ENCODE results near the gene SHB. TPM values are rescaled to one million over a fixed set of nuclear protein-coding genes. Genes with fewer than 3 reads are reported as not detected.
"Not testable (repeated sequence)": the region's sequence is repeated elsewhere in the genome, so short reads cannot be mapped to it uniquely, and the experiment has no call there.

Gene SHB
- total RNA-seq, 2 experiments from 2014 or later: 1.2 TPM

DNA sequence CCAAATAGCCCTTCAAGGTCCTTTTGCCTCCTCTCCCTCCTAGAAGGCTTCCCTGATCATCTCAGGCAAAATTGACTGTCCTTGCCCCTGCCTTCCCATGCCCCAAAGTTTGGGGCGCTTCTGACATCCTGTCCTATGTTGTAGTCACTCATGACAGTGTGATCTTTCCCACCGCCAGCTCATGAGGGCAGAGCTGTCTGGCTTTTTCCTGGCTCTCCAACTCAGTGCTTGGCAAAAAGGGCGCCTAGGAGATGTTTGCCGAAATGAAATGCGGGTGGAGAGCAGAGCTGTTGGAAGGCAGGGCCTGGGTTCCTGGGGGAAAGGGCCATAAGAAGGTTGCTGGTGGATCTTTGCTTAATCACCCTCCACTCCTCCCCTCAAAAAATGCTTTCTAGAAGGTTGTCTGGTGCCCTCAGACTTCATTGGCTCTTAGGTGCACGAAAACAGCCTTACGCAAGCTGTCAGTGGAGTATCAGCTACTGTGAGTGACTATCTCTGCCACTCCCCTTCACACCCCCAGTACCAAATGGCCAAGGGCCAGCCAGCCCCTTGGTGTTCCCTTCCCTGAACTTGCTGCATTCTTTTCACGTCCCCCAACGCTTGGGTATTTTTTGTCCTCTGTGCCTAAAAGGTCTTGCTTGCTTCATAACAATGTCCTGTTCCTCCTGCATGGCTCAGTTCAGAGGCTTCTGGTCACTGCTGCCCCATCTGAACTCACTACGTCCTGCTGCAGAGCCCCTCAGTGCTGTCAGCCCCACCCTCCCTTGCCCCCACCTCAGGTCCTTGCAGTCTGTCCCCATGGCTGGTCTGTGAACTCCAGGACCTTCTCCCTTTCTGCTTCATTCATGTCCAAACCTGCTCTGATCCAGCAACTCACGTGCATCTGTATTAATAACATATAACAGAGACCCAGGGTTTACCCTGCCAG, 162.5 kb downstream of the SHB start:
- no peaks in the 10 kb centered on the region for H3K36me3 Mint-ChIP-seq (ENCODE audit: low read depth)
- no peak overlapping the region for H3K27ac Mint-ChIP-seq
- intact Hi-C loops (cut with micrococcal nuclease): no loop called here
- no peak overlapping the region for H3K4me3 Mint-ChIP-seq
- CTCF ChIA-PET: no interaction called here
- H3K4me1 Mint-ChIP-seq (ENCODE audit: low read depth): peaks cover 16% of the 10 kb centered on the region
- H3K9me3 Mint-ChIP-seq: no peaks in the 10 kb centered on the region
- H3K27me3 Mint-ChIP-seq (ENCODE audit: low read depth): no peaks in the 10 kb centered on the region
- DNase-seq: no peak

DNA sequence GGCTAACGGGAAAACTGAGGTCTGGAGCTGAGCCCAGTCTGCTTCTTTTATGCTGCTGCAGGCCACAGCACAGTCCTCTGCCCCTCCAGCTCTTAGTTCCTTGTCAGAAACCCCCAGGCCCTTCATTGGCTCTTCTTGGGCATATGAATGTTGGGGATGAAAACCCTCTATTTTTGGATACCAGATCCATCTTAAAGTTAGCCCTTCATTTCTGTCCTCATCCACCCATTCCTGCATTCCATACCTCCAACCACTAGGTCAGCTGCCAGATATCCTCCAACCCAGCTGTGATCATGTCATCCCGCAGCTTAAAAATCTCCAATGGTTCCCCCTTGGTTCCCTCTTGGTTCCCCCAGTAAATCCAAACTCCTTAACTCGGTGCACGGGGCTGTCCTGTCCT, 163.3 kb downstream of the SHB start:
- Mint-ChIP-seq H3K9me3 (no peaks in the 10 kb centered on the region), H3K27me3 (ENCODE audit: low read depth) (no peaks in the 10 kb centered on the region), H3K27ac (no peak overlapping the region), H3K4me3 (peak overlapping the region; percentile 4), H3K36me3 (ENCODE audit: low read depth) (peaks cover under 1% of the 10 kb centered on the region), H3K4me1 (ENCODE audit: low read depth) (peaks cover 16% of the 10 kb centered on the region)
- CTCF ChIA-PET: no interaction called here
- DNase-seq: no peak
- intact Hi-C loops (cut with micrococcal nuclease): no loop called here

DNA sequence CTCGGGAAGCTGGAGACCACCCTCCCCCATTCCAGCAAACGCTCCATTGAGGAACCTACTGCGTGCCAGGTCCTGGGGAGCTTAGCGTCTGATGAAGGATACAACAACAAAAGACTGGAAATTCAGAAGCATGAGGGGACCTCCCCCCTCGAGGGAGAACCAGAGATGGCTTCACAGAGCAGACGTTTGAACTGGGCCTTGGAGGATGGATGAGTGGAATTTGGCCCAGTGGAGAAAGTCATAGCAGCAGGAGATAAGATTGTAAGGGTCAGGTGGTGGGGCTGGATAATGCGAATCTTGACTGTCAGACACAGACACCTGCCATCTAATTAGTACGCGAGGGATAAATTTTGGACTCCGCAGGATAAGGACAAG, 163.9 kb downstream of the SHB start:
- CTCF ChIA-PET: interaction anchor here (0.6 kb wide), 1 partner anchor 9 kb away, joined by 3 read pairs; no protein-coding TSS in a partner anchor
- intact Hi-C loops (cut with micrococcal nuclease): no loop called here
- Mint-ChIP-seq H3K4me3 (peak overlapping the region; percentile 85), H3K27me3 (ENCODE audit: low read depth) (no peaks in the 10 kb centered on the region), H3K4me1 (ENCODE audit: low read depth) (peaks cover 16% of the 10 kb centered on the region), H3K27ac (no peak overlapping the region), H3K9me3 (no peaks in the 10 kb centered on the region), H3K36me3 (ENCODE audit: low read depth) (peaks cover 3% of the 10 kb centered on the region)
- no peak for DNase-seq

DNA sequence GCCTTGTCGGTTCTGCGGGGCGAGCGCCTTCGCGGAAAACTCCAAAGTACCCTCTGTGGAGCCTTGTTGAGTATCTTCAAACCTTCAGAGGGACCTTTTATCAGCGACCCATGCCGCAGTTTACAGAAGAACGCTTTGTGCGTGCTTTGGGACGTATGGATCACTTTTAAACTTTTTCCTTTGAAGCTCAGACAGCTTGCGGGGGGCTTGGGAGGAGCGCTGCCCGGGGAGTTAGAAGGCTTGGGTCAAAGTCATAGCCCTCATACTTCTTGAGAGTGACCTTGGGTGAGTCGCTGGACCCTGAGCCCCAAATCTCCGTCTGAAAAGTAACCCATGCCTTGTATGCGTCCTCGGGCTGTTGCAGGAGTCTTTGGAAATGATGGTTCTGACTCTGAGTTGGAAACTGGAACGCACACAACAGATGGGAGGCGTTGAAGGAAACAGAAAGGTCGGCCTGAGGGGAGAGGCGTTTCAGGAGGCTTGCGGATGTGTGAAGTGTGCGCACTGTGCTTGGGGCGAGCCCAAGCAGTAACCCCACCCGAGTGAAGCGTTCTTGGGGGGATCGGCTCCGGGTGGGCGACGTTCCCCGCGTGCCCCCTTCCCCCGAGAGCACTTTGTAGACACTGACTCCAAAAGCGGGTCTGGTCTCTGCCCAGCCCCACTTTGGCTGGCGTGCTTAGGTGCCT, 164.4 kb downstream of the SHB start:
- Mint-ChIP-seq H3K9me3 (no peaks in the 10 kb centered on the region), H3K27me3 (ENCODE audit: low read depth) (no peaks in the 10 kb centered on the region), H3K27ac (peak overlapping the region; percentile 87), H3K36me3 (ENCODE audit: low read depth) (peaks cover 3% of the 10 kb centered on the region), H3K4me1 (ENCODE audit: low read depth) (peaks cover 16% of the 10 kb centered on the region), H3K4me3 (peak overlapping the region; percentile 85)
- peak; percentile 18 for DNase-seq
- intact Hi-C loops (cut with micrococcal nuclease): loop anchor here (1.0 to 5.0 kb wide), 12 partner anchors 48 to 718 kb away; partner anchors contain the start of genes ALDH1B1, EXOSC3, POLR1E and TOMM5
- CTCF ChIA-PET: interaction anchor here (0.6 kb wide), 2 partner anchors 9 to 512 kb away, joined by 3 read pairs; no protein-coding TSS in a partner anchor

DNA sequence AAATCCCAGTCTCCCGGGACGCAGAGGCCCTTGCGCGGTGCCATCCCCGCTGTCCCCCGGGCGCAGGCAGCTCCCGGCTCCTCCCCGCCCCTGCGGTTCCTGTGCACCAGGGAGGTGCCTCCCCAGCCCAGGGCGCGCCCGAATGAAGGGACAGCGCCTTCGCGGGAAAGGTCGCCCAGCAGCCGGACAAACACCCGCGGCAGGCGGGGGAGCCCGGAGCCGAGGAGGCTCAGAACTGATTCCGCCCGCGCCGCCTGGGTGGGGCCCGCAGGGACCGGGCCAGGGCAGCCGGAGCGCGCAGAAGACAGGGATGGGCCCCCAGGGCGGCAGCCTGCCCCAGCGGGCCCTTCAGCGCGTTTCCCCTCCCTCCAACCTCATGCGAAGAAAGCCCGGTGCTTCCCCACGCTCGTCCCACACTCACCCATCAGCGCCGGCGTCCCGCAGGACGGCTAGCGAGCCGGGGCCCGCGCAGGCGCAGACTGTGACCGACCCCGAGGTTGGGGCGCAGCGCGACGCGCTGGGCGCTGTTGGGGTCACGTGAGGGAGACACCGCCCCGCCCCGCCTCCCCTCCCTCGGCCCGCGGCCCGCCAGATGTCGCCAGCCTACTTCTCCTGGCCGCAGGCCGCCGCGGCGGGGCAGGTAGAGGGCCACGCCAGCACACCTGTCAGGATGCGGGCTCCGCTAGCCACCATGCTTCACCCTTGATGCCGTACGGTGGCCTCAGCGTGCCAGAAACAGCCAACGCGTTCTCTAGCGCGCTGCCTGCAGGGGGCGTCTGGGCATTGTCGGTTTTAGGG, 165.2 kb downstream of the SHB start, which contains the start of gene SLC25A51:
SLC25A51 (minus strand) TSS at position 481 of the 798 bp plus-strand sequence. CDS start 15,577 bp downstream, outside the sequence.
- intact Hi-C loops (cut with micrococcal nuclease): loop anchor here (1.0 to 5.0 kb wide), 13 partner anchors 48 to 718 kb away; partner anchors contain the start of genes ALDH1B1, DCAF10, EXOSC3 and POLR1E

DNA sequence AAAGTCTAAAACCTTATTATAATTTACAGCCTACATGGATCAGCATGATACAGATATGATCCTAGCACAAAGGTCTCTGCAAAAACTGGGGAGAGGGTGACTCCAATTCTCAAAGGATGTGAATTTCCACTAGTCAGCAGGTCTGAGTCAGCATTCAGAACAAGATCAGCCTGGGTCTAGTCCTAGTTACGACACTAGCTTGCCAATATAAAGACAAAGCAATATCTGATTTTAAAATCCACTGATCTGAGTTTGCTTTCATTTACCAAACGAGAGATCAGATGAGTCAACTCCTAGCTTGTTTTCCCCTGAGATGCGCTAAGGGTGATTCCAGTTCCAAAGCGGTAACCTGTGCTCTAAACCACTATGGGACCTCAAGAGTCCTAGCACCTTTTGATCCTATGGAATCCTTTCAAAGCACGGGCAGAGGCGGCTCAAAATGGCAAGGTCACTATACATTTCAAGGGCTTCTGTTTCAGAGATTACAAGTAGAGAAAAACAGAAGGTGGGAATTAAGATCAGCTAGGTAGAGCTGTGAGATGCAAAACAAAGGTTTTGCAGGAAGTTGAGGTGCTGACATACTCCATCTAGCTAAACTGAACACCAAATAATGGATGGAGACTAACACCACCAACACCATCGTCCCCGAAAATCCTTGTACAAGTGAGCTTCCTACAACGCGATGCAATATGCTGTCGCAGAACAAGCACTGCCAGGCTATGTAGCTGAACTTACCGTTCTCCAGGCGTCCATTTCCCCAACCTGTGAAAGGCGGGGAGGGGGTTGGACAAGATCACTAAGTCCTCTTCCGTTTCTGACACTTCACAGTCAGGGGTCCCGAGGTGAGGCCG, 166.0 kb downstream of the SHB start:
- CTCF ChIA-PET: interaction anchor here (0.7 to 1.3 kb wide), 7 partner anchors 11 to 717 kb away, joined by 3 to 6 read pairs (median 3); partner anchors contain the start of gene TOMM5
- Mint-ChIP-seq H3K27me3 (ENCODE audit: low read depth) (no peaks in the 10 kb centered on the region), H3K9me3 (no peaks in the 10 kb centered on the region), H3K36me3 (ENCODE audit: low read depth) (peaks cover 3% of the 10 kb centered on the region), H3K27ac (peak overlapping the region; percentile 77), H3K4me1 (ENCODE audit: low read depth) (peaks cover 16% of the 10 kb centered on the region), H3K4me3 (peak overlapping the region; percentile 85)
- peak; percentile 27 for DNase-seq
- intact Hi-C loops (cut with micrococcal nuclease): loop anchor here (1.0 to 5.0 kb wide), 6 partner anchors 49 to 489 kb away; partner anchors contain the start of genes ALDH1B1, DCAF10 and ZBTB5

More for the DNA sequence above, 165.2 kb downstream of the SHB start, which contains the start of gene SLC25A51:
- peak; percentile 97 for DNase-seq
- H3K4me3 Mint-ChIP-seq: peak within 1 kb of the TSS; percentile 85
- H3K36me3 Mint-ChIP-seq (ENCODE audit: low read depth): peaks cover 3% of the 10 kb centered on the region
- peak within 1 kb of the TSS; percentile 87 for H3K27ac Mint-ChIP-seq
- H3K27me3 Mint-ChIP-seq (ENCODE audit: low read depth): no peaks in the 10 kb centered on the region
- CTCF ChIA-PET: interaction anchor here (0.9 to 1.3 kb wide), 4 partner anchors 10 to 716 kb away, joined by 3 to 6 read pairs (median 4); partner anchors contain the start of gene TOMM5
- no peaks in the 10 kb centered on the region for H3K9me3 Mint-ChIP-seq
- peaks cover 16% of the 10 kb centered on the region for H3K4me1 Mint-ChIP-seq (ENCODE audit: low read depth)

DNA sequence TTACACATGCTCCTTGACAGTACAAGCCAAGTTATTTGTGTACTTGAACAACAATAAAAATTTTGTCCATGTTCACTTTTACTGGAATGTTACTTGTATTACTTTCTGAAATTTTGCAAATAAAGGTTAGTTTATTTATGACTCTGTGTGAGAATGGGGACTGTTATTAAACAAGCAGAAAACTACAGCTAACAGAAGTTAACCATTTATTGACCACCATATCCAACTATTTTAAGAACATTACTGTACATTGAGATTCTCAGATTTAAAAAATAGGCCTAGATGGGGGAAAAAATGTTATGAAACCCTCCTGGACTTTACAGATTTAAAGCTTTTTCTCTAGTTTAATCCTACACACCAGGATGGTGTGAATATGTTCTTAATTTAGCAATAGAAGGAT, 166.9 kb downstream of the SHB start:
- CTCF ChIA-PET: interaction anchor here (1.1 to 1.2 kb wide), 2 partner anchors 12 to 13 kb away, joined by 3 to 6 read pairs; no protein-coding TSS in a partner anchor
- peaks cover 19% of the 10 kb centered on the region for H3K4me1 Mint-ChIP-seq (ENCODE audit: low read depth)

DNA sequence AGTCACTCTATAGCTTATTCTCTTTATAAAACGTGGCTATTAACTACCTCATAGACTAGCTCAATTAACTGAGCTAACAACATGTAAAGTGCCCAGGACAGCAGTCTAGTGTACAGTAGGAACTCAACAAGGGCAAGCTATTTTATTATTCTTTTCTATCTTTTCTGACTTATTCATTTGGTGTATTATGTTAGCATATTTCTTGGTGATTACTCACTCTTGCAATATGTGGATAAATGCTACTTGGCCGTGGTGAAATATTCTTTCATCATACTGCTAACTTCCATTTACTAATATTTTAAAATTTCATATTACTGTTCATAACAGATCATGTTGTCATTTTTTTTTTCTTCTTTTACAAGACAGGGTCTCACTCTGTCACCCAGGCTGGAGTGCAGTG, 170.0 kb downstream of the SHB start:
- H3K27ac Mint-ChIP-seq: no peak overlapping the region
- CTCF ChIA-PET: interaction anchor here (0.7 to 1.1 kb wide), 2 partner anchors 15 to 178 kb away, joined by 5 to 6 read pairs; no protein-coding TSS in a partner anchor
- peaks cover 12% of the 10 kb centered on the region for H3K4me1 Mint-ChIP-seq (ENCODE audit: low read depth)
- no peaks in the 10 kb centered on the region for H3K9me3 Mint-ChIP-seq
- intact Hi-C loops (cut with micrococcal nuclease): no loop called here
- H3K27me3 Mint-ChIP-seq (ENCODE audit: low read depth): no peaks in the 10 kb centered on the region
- DNase-seq: no peak
- peaks cover 26% of the 10 kb centered on the region for H3K36me3 Mint-ChIP-seq (ENCODE audit: low read depth)
- H3K4me3 Mint-ChIP-seq: no peak overlapping the region

More for the DNA sequence above, 166.9 kb downstream of the SHB start:
- Mint-ChIP-seq H3K27ac (no peak overlapping the region), H3K9me3 (no peaks in the 10 kb centered on the region), H3K4me3 (no peak overlapping the region), H3K36me3 (ENCODE audit: low read depth) (peaks cover 8% of the 10 kb centered on the region), H3K27me3 (ENCODE audit: low read depth) (no peaks in the 10 kb centered on the region)
- intact Hi-C loops (cut with micrococcal nuclease): loop anchor here (5.0 kb wide), 5 partner anchors 50 to 490 kb away; partner anchors contain the start of genes ALDH1B1 and ZBTB5
- no peak for DNase-seq

DNA sequence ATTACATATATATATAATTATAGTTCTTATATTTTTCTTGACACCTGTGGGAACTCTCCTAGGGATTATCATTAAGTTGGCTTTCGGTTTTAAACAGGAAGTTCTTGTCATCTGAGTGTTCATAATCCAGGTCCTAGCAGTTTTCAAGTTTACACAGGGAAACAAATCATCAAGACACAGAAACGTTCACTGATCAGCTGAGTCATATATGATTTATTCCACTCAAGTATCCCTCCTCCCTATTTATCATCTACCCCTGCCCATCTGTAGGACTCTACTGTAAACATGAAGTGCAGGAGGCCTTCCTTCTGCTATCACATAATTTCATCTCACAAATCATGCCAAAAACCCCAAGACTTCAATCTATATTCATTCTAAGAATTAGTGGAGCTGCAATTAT, 171.4 kb downstream of the SHB start:
- no peak overlapping the region for H3K27ac Mint-ChIP-seq
- intact Hi-C loops (cut with micrococcal nuclease): no loop called here

DNA sequence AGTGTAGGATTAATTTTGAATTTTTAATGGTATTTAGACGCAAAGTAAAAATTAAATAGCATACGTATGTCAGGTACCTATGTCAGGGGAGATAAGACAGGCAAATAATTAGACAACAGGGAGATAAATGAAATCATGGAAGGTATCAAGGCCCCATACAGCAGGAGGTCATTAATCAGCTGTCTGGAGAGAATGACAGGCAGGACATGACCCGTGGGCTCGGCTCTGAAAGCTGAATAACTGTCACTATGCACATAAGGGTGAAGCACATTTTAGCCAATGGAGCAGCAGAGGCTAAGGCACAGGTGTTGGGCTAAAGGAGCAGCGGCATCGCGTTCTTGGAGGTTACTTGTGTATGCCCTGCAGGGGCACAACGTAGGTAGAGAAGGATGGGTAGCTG, 177.0 kb downstream of the SHB start:
- no peak overlapping the region for H3K27ac Mint-ChIP-seq
- peaks cover 52% of the 10 kb centered on the region for H3K36me3 Mint-ChIP-seq (ENCODE audit: low read depth)
- no peaks in the 10 kb centered on the region for H3K4me1 Mint-ChIP-seq (ENCODE audit: low read depth)
- no peaks in the 10 kb centered on the region for H3K27me3 Mint-ChIP-seq (ENCODE audit: low read depth)
- intact Hi-C loops (cut with micrococcal nuclease): no loop called here
- no peak overlapping the region for H3K4me3 Mint-ChIP-seq
- CTCF ChIA-PET: no interaction called here
- DNase-seq: no peak
- peaks cover 2% of the 10 kb centered on the region for H3K9me3 Mint-ChIP-seq

More for the DNA sequence above, 171.4 kb downstream of the SHB start:
- DNase-seq: no peak
- no peak overlapping the region for H3K4me3 Mint-ChIP-seq
- CTCF ChIA-PET: interaction anchor here (0.6 kb wide), 1 partner anchor 306 kb away, joined by 3 read pairs; no protein-coding TSS in a partner anchor
- H3K4me1 Mint-ChIP-seq (ENCODE audit: low read depth): peaks cover 8% of the 10 kb centered on the region
- no peaks in the 10 kb centered on the region for H3K27me3 Mint-ChIP-seq (ENCODE audit: low read depth)
- no peaks in the 10 kb centered on the region for H3K9me3 Mint-ChIP-seq
- peaks cover 35% of the 10 kb centered on the region for H3K36me3 Mint-ChIP-seq (ENCODE audit: low read depth)

DNA sequence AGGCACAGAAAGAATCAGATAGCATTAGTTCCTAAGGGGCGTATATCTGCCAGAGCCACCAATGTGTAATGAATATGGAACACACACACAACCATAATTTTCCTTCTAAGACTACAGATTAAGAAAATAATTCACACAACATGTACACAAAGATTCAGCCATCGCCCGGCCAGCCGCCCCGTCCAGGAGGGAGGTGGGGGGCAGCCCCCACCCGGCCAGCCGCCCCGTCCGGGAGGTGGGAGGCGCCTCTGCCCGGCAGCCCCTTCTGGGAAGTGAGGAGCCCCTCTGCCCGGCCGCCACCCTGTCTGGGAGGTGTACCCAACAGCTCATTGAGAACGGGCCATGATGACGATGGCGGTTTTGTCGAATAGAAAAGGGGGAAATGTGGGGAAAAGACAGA, 178.0 kb downstream of the SHB start:
- peaks cover 48% of the 10 kb centered on the region for H3K36me3 Mint-ChIP-seq (ENCODE audit: low read depth)

More for the DNA sequence above, 178.0 kb downstream of the SHB start:
- H3K4me3 Mint-ChIP-seq; intact Hi-C loops (cut with micrococcal nuclease); H3K27ac Mint-ChIP-seq; DNase-seq; H3K4me1 Mint-ChIP-seq (ENCODE audit: low read depth); H3K27me3 Mint-ChIP-seq (ENCODE audit: low read depth); H3K9me3 Mint-ChIP-seq; CTCF ChIA-PET: not testable (repeated sequence)
